ENCODE results near the gene CTXND1. TPM values are rescaled to one million over a fixed set of nuclear protein-coding genes. Genes with fewer than 3 reads are reported as not detected.

CTXND1 gene
- total RNA-seq, 2 experiments from 2014 or later, result not detected

- Mint-ChIP-seq H3K4me3 (no peak overlapping the region), H3K27me3 (peaks cover 32% of the 10 kb centered on the region), H3K4me1 (no peaks in the 10 kb centered on the region), H3K36me3 (ENCODE audit: low read depth) (no peaks in the 10 kb centered on the region), H3K9me3 (ENCODE audit: low read depth) (no peaks in the 10 kb centered on the region), H3K27ac (no peak overlapping the region)
- ChIA-PET POLR2A (no interaction called here), CTCF (no interaction called here)
- DNase-seq (no peak), ATAC-seq (no peak)
- intact Hi-C loops (cut with DNase I, micrococcal nuclease), result no loop called here
Observed at GRCh38 chr15:80231371-80231770, 20.6 kb downstream of the CTXND1 start.

DNA sequence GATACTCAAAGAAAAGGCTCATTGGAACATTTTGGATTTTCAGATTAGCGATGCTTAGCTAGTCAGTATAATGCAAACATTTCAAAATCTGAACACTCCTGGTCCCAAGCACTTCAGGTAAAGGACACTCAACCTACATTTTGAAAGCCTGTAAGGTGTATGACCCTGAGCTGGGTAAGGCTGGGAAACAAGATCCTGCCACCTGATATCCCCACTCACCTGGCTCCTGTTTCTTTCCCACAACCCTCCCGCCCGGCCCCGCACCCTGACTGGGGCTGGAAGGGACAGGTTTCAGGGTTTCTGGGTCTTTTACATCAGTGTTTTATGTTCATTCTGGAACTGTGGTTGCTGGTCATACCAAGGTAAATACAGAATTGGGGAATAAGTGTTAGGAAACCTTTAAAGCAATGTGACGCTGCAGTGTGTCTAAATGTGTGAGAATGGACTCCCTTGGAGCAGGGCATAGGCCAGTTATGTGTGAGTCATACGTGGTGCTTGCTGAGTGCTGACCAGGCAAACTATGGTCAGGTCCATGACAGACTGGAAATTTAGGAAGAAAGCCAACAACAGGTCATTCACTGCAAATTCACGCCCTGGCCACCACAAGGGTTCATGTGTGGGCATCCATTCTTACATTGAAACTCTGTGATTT is 22.9 kb downstream of the CTXND1 start:
- ATAC-seq (no peak), DNase-seq (no peak)
- H3K4me3 Mint-ChIP-seq, result no peak overlapping the region
- POLR2A ChIA-PET, result no interaction called here
- no peaks in the 10 kb centered on the region for H3K36me3 Mint-ChIP-seq (ENCODE audit: low read depth)
- CTCF ChIA-PET, result no interaction called here
- H3K27me3 Mint-ChIP-seq, result peaks cover 31% of the 10 kb centered on the region
- no peaks in the 10 kb centered on the region for H3K9me3 Mint-ChIP-seq (ENCODE audit: low read depth)
- intact Hi-C loops (cut with DNase I, micrococcal nuclease), result no loop called here
- H3K27ac Mint-ChIP-seq, result no peak overlapping the region
- H3K4me1 Mint-ChIP-seq, result no peaks in the 10 kb centered on the region

- intact Hi-C loops (cut with DNase I, micrococcal nuclease), result no loop called here
- Mint-ChIP-seq H3K27ac (no peak overlapping the region), H3K9me3 (ENCODE audit: low read depth) (no peaks in the 10 kb centered on the region), H3K4me1 (no peaks in the 10 kb centered on the region), H3K27me3 (peaks cover 4% of the 10 kb centered on the region), H3K4me3 (no peak overlapping the region), H3K36me3 (ENCODE audit: low read depth) (no peaks in the 10 kb centered on the region)
- ATAC-seq (no peak), DNase-seq (no peak)
- CTCF ChIA-PET, result no interaction called here
- POLR2A ChIA-PET, result no interaction called here
Observed at GRCh38 chr15:80219955-80220354, 32.1 kb downstream of the CTXND1 start.

- POLR2A ChIA-PET, result no interaction called here
- CTCF ChIA-PET, result no interaction called here
- DNase-seq (no peak), ATAC-seq (no peak)
- H3K27ac Mint-ChIP-seq, result no peak overlapping the region
- H3K27me3 Mint-ChIP-seq, result peaks cover 8% of the 10 kb centered on the region
- intact Hi-C loops (cut with DNase I, micrococcal nuclease), result no loop called here
- H3K4me3 Mint-ChIP-seq, result no peak overlapping the region
- no peaks in the 10 kb centered on the region for H3K9me3 Mint-ChIP-seq (ENCODE audit: low read depth)
- no peaks in the 10 kb centered on the region for H3K4me1 Mint-ChIP-seq
- H3K36me3 Mint-ChIP-seq (ENCODE audit: low read depth), result no peaks in the 10 kb centered on the region
Observed at GRCh38 chr15:80217327-80217900, 34.6 kb downstream of the CTXND1 start.

DNA sequence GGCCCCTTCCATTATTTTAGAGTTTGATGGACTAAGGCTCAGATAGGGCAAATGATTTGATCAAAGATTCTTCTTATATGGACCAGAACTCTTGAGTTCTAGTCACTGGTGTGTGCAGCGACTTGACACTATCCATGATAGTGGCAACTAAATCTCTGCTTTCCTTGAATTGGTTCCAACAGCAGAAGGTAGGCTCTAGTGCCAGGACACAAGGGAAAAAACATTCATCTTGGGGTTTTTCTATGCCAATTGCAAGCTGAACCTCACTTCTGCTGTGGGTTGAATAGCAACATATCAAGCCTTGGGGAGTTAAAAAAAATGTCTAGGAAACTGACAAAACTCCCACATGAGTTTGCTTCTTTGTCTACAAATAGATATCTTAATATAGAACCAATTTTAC is 35.1 kb downstream of the CTXND1 start:
- Mint-ChIP-seq H3K9me3 (ENCODE audit: low read depth) (no peaks in the 10 kb centered on the region), H3K36me3 (ENCODE audit: low read depth) (no peaks in the 10 kb centered on the region), H3K4me3 (no peak overlapping the region), H3K27ac (no peak overlapping the region), H3K27me3 (peaks cover 8% of the 10 kb centered on the region), H3K4me1 (no peaks in the 10 kb centered on the region)
- ATAC-seq, result no peak
- ChIA-PET POLR2A (no interaction called here), CTCF (no interaction called here)
- no peak for DNase-seq
- intact Hi-C loops (cut with DNase I, micrococcal nuclease), result no loop called here

- ChIA-PET CTCF (no interaction called here), POLR2A (interaction anchor here (0.6 kb wide), 1 partner anchor 46 kb away, joined by 3 read pairs; no protein-coding TSS in a partner anchor)
- no peak for DNase-seq
- no peak for ATAC-seq
- Mint-ChIP-seq H3K27me3 (peaks cover 8% of the 10 kb centered on the region), H3K4me1 (no peaks in the 10 kb centered on the region), H3K27ac (no peak overlapping the region), H3K4me3 (no peak overlapping the region), H3K9me3 (ENCODE audit: low read depth) (no peaks in the 10 kb centered on the region), H3K36me3 (ENCODE audit: low read depth) (no peaks in the 10 kb centered on the region)
- intact Hi-C loops (cut with DNase I, micrococcal nuclease), result no loop called here
Observed at GRCh38 chr15:80216141-80216540, 35.9 kb downstream of the CTXND1 start.

DNA sequence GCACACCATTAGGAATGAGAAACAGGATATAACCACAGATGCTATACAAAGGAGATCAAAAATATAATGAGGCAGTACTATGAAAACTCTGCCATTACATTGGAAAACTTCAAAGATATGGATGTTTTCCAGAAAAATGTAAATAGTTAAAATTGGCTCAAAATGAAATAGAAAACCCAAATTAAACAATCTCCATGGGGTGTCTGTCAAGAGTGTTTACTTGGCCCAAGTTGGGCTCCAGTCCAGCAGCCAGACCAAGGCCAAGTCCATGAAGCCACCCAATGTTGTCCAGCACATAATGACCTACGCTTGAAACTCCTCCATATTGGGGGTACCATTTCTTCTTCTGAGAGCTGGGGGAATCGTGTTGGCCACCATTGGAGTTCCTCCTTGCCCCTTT is 37.1 kb downstream of the CTXND1 start:
- POLR2A ChIA-PET, result no interaction called here
- Mint-ChIP-seq H3K27me3 (peaks cover 10% of the 10 kb centered on the region), H3K4me3 (no peak overlapping the region), H3K4me1 (no peaks in the 10 kb centered on the region), H3K9me3 (ENCODE audit: low read depth) (no peaks in the 10 kb centered on the region), H3K27ac (no peak overlapping the region), H3K36me3 (ENCODE audit: low read depth) (no peaks in the 10 kb centered on the region)
- DNase-seq (no peak), ATAC-seq (no peak)
- intact Hi-C loops (cut with DNase I, micrococcal nuclease), result no loop called here
- CTCF ChIA-PET, result no interaction called here

DNA sequence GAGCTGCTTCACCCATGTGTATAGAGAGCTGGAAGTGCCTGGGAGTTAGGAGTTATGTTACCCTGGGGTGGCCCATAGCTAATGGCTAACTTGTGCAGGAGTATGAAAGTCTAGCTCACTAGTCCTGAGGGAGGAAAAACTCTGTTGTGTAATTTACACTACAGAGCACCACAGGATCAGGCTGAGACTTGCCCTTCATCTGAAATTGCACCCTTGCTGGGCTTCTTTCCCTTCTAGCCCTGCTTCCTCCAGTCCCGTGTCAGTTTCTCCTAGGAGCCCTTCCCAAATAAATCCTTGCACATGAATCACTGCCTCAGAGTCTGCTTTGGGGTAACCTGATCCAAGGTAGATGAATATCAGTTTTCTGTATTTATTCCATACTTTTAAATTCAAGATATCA is 40.0 kb downstream of the CTXND1 start:
- ChIA-PET CTCF (no interaction called here), POLR2A (no interaction called here)
- no peak overlapping the region for H3K4me3 Mint-ChIP-seq
- H3K27ac Mint-ChIP-seq, result no peak overlapping the region
- H3K9me3 Mint-ChIP-seq (ENCODE audit: low read depth), result no peaks in the 10 kb centered on the region
- ATAC-seq (no peak), DNase-seq (no peak)
- H3K27me3 Mint-ChIP-seq, result peaks cover 20% of the 10 kb centered on the region
- intact Hi-C loops (cut with DNase I, micrococcal nuclease), result no loop called here
- H3K36me3 Mint-ChIP-seq (ENCODE audit: low read depth), result no peaks in the 10 kb centered on the region
- H3K4me1 Mint-ChIP-seq, result no peaks in the 10 kb centered on the region

DNA sequence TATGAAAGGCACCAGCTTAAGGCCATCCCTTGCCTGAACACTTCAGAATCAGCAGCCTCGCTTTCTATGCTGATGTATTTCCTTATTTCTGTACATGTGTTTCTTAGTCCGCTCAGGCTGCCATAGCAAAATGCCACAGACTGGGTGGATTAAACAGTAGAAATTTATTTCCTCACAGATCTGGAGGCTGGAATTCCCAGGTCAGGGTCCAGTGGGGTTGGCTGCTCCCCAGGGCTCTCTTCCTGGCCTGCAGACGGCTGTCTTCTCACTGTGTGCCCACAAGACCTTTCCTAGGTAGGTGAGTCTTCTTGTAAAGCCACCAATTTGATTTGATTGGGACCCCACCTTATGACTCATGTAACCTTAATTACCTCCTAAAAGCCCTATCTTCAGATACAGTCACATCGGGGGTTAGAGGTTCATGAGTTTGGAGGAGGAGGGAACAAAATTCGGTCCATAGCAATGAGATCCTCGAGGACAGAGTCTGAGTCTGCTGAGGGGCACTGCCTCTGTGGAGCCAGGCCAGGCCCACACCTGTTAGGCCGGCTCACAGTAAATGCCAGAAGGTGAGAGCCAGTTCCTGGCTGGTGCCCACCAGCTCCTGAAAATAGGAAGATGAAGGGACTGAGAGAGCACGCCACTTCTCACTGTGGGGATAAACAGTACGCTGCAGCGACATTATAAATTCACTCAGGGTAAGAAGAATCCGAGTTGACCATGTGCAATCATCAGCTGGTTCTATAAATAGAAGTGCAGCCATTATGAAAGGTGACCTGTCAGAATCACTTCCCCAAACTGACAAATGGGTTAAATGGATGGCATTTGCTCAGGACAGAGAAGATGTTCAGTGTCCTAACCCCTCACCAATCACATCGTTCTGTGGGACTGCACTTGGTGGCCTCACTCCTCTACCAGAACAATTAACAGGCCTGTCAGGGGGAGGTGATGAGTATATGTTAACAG is 41.1 kb downstream of the CTXND1 start:
- no peak overlapping the region for H3K27ac Mint-ChIP-seq
- H3K27me3 Mint-ChIP-seq, result peaks cover 25% of the 10 kb centered on the region
- no peak overlapping the region for H3K4me3 Mint-ChIP-seq
- ChIA-PET CTCF (no interaction called here), POLR2A (no interaction called here)
- intact Hi-C loops (cut with DNase I, micrococcal nuclease), result no loop called here
- no peaks in the 10 kb centered on the region for H3K9me3 Mint-ChIP-seq (ENCODE audit: low read depth)
- H3K36me3 Mint-ChIP-seq (ENCODE audit: low read depth), result no peaks in the 10 kb centered on the region
- no peaks in the 10 kb centered on the region for H3K4me1 Mint-ChIP-seq
- ATAC-seq, result no peak
- no peak for DNase-seq

GRCh38 chr15:80208758-80209734 is 43.0 kb downstream of the CTXND1 start:
- ATAC-seq (no peak), DNase-seq (no peak)
- no peak overlapping the region for H3K27ac Mint-ChIP-seq
- intact Hi-C loops (cut with DNase I, micrococcal nuclease), result no loop called here
- H3K4me3 Mint-ChIP-seq, result no peak overlapping the region
- POLR2A ChIA-PET, result no interaction called here
- CTCF ChIA-PET, result no interaction called here
- no peaks in the 10 kb centered on the region for H3K36me3 Mint-ChIP-seq (ENCODE audit: low read depth)
- no peaks in the 10 kb centered on the region for H3K9me3 Mint-ChIP-seq (ENCODE audit: low read depth)
- no peaks in the 10 kb centered on the region for H3K4me1 Mint-ChIP-seq
- H3K27me3 Mint-ChIP-seq, result peaks cover 27% of the 10 kb centered on the region

- CTCF ChIA-PET, result no interaction called here
Observed at GRCh38 chr15:80207887-80208286, 44.1 kb downstream of the CTXND1 start.

More at GRCh38 chr15:80207887-80208286, 44.1 kb downstream of the CTXND1 start:
- H3K4me1 Mint-ChIP-seq, result no peaks in the 10 kb centered on the region
- POLR2A ChIA-PET, result no interaction called here
- ATAC-seq (no peak), DNase-seq (no peak)
- H3K9me3 Mint-ChIP-seq (ENCODE audit: low read depth), result no peaks in the 10 kb centered on the region
- H3K27me3 Mint-ChIP-seq, result peaks cover 22% of the 10 kb centered on the region
- no peaks in the 10 kb centered on the region for H3K36me3 Mint-ChIP-seq (ENCODE audit: low read depth)
- intact Hi-C loops (cut with DNase I, micrococcal nuclease), result no loop called here
- H3K4me3 Mint-ChIP-seq, result no peak overlapping the region
- H3K27ac Mint-ChIP-seq, result no peak overlapping the region

Data from activated CD4-positive, alpha-beta T cell treated with anti-CD3 and anti-CD28 coated beads for 36 hours (primary cell).